K562 (cell line): ENCODE data around the gene KRTAP15-1. TPM values are rescaled to one million over a fixed set of nuclear protein-coding genes. Genes with fewer than 3 reads are reported as not detected.

Experiments
- CCNT2 ChIP-seq: IDR thresholded peaks from 2 replicates; pipeline ENCODE4 v1.6.1; 2011; ENCODE audit warnings: borderline replicate concordance, low read depth, mild to moderate bottlenecking, moderate library complexity, mixed read lengths, low read length; ENCODE audit not compliant: insufficient read length; ENCODE audit errors: extremely low read depth
- CHD4 ChIP-seq: fragments of 200-600 bp; sonication (generic); IDR thresholded peaks from 3 replicates; pipeline ENCODE4 v1.6.1; 2012; ENCODE audit warnings: low read depth, mild to moderate bottlenecking, mixed read lengths, low read length, inconsistent platforms; ENCODE audit not compliant: insufficient read depth, insufficient replicate concordance, poor library complexity, severe bottlenecking
- CTCFL ChIP-seq: IDR thresholded peaks from 2 replicates; pipeline ENCODE4 v1.6.1; 2011; ENCODE audit warnings: borderline replicate concordance, low read depth, mild to moderate bottlenecking, moderate library complexity, low read length; ENCODE audit not compliant: insufficient read depth, poor library complexity, severe bottlenecking
- FOXK2 ChIP-seq, 2 experiments: fragments of 450-650 bp; IDR thresholded peaks in 1 of 2; conservative IDR thresholded peaks in 1 of 2; 2 replicates each; pipeline ENCODE4 v1.6.1; 2016; ENCODE audit warnings: low read depth in 2 of 2, mild to moderate bottlenecking in 1 of 2
- MGA ChIP-seq: fragments of 450-650 bp; IDR thresholded peaks from 2 replicates; pipeline ENCODE4 v1.6.1; 2016; ENCODE audit warnings: mild to moderate bottlenecking, moderate library complexity
- MTF1 ChIP-seq: fragments of 250-450 bp; sonication (Bioruptor Pico); IDR thresholded peaks from 2 replicates; pipeline ENCODE4 v1.9.0; 2021; ENCODE audit warnings: moderate library complexity, mild to moderate bottlenecking, inconsistent platforms, borderline replicate concordance
- RAD21 ChIP-seq, 2 experiments: fragments of 250-450 bp in 1 of 2; fragments of 450-650 bp in 1 of 2; sonication (Bioruptor Pico) in 1 of 2; formaldehyde crosslinking in 1 of 2; IDR thresholded peaks in 1 of 2; conservative IDR thresholded peaks in 1 of 2; 2 replicates each; pipeline versions ENCODE4 v1.4.0 to v1.8.0; 2020 to 2022; ENCODE audit warnings: mild to moderate bottlenecking in 2 of 2, moderate library complexity in 1 of 2
- ZBTB12 ChIP-seq: fragments of 250-450 bp; sonication (Bioruptor Pico); IDR thresholded peaks from 2 replicates; pipeline ENCODE4 v1.4.0; 2020
- polyA plus RNA-seq, 8 experiments: library from polyadenylated mRNA; depleted of rRNA in 4 of 8; stranded (reverse) in 5 of 8; unstranded in 3 of 8; fragments of >200 nt; fragmentation: Nextera tagmentation in 2 of 8; fragmentation: Illumina TruSeq in 1 of 8; extraction: Ambion mirVana in 2 of 8; extraction: Trizol in 1 of 8; gene quantifications; 2 replicates each; pipeline versions ENCODE4 v1.2.1 to v1.2.3, GENCODE V29; 2011 to 2014; ENCODE audit warnings: inconsistent platforms in 1 of 8, missing spikeins in 1 of 8
- total RNA-seq, 7 experiments: library from RNA; depleted of rRNA in 6 of 7; stranded (reverse); fragments of >200 nt in 6 of 7; fragmentation: Illumina TruSeq in 2 of 7; extraction: Trizol in 2 of 7; gene quantifications; 2 replicates each; pipeline versions ENCODE4 v1.2.1 to v1.2.3, GENCODE V29; 2011 to 2021; ENCODE audit warnings: low replicate concordance in 1 of 7

Gene KRTAP15-1
- total and polyA plus RNA-seq, 9 of the 15 experiments (the other 6 are each of a cell fraction or from before 2014, with no cell fraction given), result not detected

GRCh38 chr21:30408782-30409494 lies 31.1 kb upstream of the KRTAP15-1 start (continued):
- TF ChIP-seq MGA (no peak), CHD4 (no peak), FOXK2 (conservative IDR thresholded peaks at IDR 0.05 in 1 of 2, IDR thresholded peaks at IDR 0.05 in 1 of 2; ENCODE audit: low read depth in 2 of 2) (no peak), ZBTB12 (CRISPR knock-in tag) (no peak), RAD21 (CRISPR knock-in tag; conservative IDR thresholded peaks at IDR 0.05 in 1 of 2, IDR thresholded peaks at IDR 0.05 in 1 of 2) (peak in 1 of 2 experiments; percentile 39; a peak in 2 of 4 replicates), CCNT2 (no peak), MTF1 (CRISPR knock-in tag) (no peak), CTCFL (no peak)
